Neural crest cell (in vitro differentiated cells): ENCODE results near the gene HSD3B2. TPM values are rescaled to one million over a fixed set of nuclear protein-coding genes. Genes with fewer than 3 reads are reported as not detected.

Experiments used
- DNase-seq: peaks from one replicate; pipeline ENCODE4 v3.0.0; 2021; ENCODE audit warnings: low read depth, mixed read lengths, low spot score
- H3K27ac Mint-ChIP-seq: one replicate; pipeline ENCODE4 v1.8.0; 2021; ENCODE audit warnings: mild to moderate bottlenecking, mixed read lengths; ENCODE audit not compliant: unreplicated experiment
- H3K27me3 Mint-ChIP-seq: 2 replicates; pipeline ENCODE4 v1.8.0; 2021; ENCODE audit warnings: low read depth, mild to moderate bottlenecking, mixed read lengths
- H3K36me3 Mint-ChIP-seq: 2 replicates; pipeline ENCODE4 v1.8.0; 2021; ENCODE audit warnings: low read depth, mild to moderate bottlenecking, mixed read lengths
- H3K4me1 Mint-ChIP-seq: 2 replicates; pipeline ENCODE4 v1.8.0; 2021; ENCODE audit warnings: mixed read lengths
- H3K4me3 Mint-ChIP-seq: one replicate; pipeline ENCODE4 v1.8.0; 2021; ENCODE audit warnings: mild to moderate bottlenecking, mixed read lengths
- H3K9me3 Mint-ChIP-seq: 2 replicates; pipeline ENCODE4 v1.8.0; 2021; ENCODE audit warnings: mixed read lengths
- CTCF ChIP-seq: fragments of 200-600 bp; sonication (generic); conservative IDR thresholded peaks from 2 replicates; pipeline ENCODE4 v1.5.0; 2021; ENCODE audit warnings: antibody characterized with exemption, mild to moderate bottlenecking
- total RNA-seq: library from RNA; stranded (reverse); gene quantifications from 2 replicates; pipeline ENCODE4 v1.2.1, GENCODE V29; 2021

Gene HSD3B2
- total RNA-seq, 1 donor from 2014 or later, result not detected

GRCh38 chr1:119440721-119441307, 25.9 kb downstream of the HSD3B2 start:
- H3K36me3 Mint-ChIP-seq, result no peaks in the 10 kb centered on the region
- H3K4me3 Mint-ChIP-seq, result no peak overlapping the region
- H3K9me3 Mint-ChIP-seq, result no peaks in the 10 kb centered on the region
- peaks cover 10% of the 10 kb centered on the region for H3K4me1 Mint-ChIP-seq
- TF ChIP-seq CTCF, result no peak
- H3K27ac Mint-ChIP-seq, result no peak overlapping the region
- no peak for DNase-seq
- H3K27me3 Mint-ChIP-seq, result no peaks in the 10 kb centered on the region

GRCh38 chr1:119442756-119443155, 27.8 kb downstream of the HSD3B2 start:
- Mint-ChIP-seq H3K27me3 (no peaks in the 10 kb centered on the region), H3K4me1 (peaks cover 10% of the 10 kb centered on the region), H3K4me3 (no peak overlapping the region), H3K36me3 (no peaks in the 10 kb centered on the region), H3K27ac (no peak overlapping the region), H3K9me3 (no peaks in the 10 kb centered on the region)
- DNase-seq, result no peak
- no peak for TF ChIP-seq CTCF

GRCh38 chr1:119446321-119446720, 31.4 kb downstream of the HSD3B2 start:
- no peaks in the 10 kb centered on the region for H3K27me3 Mint-ChIP-seq
- no peak overlapping the region for H3K27ac Mint-ChIP-seq
- DNase-seq, result no peak
- no peak overlapping the region for H3K4me3 Mint-ChIP-seq
- H3K36me3 Mint-ChIP-seq, result no peaks in the 10 kb centered on the region
- TF ChIP-seq CTCF, result no peak
- peaks cover 3% of the 10 kb centered on the region for H3K9me3 Mint-ChIP-seq
- H3K4me1 Mint-ChIP-seq, result peaks cover 14% of the 10 kb centered on the region

GRCh38 chr1:119447344-119448126, 32.6 kb downstream of the HSD3B2 start:
- H3K4me1 Mint-ChIP-seq, result peaks cover 25% of the 10 kb centered on the region
- no peak for DNase-seq
- no peaks in the 10 kb centered on the region for H3K27me3 Mint-ChIP-seq
- H3K9me3 Mint-ChIP-seq, result peaks cover 3% of the 10 kb centered on the region
- no peak overlapping the region for H3K27ac Mint-ChIP-seq
- no peaks in the 10 kb centered on the region for H3K36me3 Mint-ChIP-seq
- H3K4me3 Mint-ChIP-seq, result no peak overlapping the region
- no peak for TF ChIP-seq CTCF

- no peaks in the 10 kb centered on the region for H3K27me3 Mint-ChIP-seq
- no peaks in the 10 kb centered on the region for H3K36me3 Mint-ChIP-seq
- TF ChIP-seq CTCF, result no peak
- peaks cover 3% of the 10 kb centered on the region for H3K9me3 Mint-ChIP-seq
- peaks cover 25% of the 10 kb centered on the region for H3K4me1 Mint-ChIP-seq
- no peak overlapping the region for H3K4me3 Mint-ChIP-seq
- no peak overlapping the region for H3K27ac Mint-ChIP-seq
- DNase-seq, result no peak
These were observed 33.2 kb downstream of the HSD3B2 start for GRCh38 chr1:119448127-119448511.
